Epithelial cell of proximal tubule (primary cell): ENCODE measurements around the gene RRP1. TPM values are rescaled to one million over a fixed set of nuclear protein-coding genes. Genes with fewer than 3 reads are reported as not detected.

Source experiments
- DNase-seq: peaks from one replicate; pipeline ENCODE4 v3.0.0-alpha.2; 2011; ENCODE audit warnings: low read depth
- H3K4me3 ChIP-seq: 2 replicates; pipeline ENCODE4 v1.5.1; 2011; ENCODE audit warnings: low read depth, mild to moderate bottlenecking, low read length
- CTCF ChIP-seq: conservative IDR thresholded peaks from 2 replicates; pipeline ENCODE4 v1.5.1; 2012; ENCODE audit warnings: low read depth, mild to moderate bottlenecking, low read length
- total RNA-seq: library from RNA; depleted of rRNA; stranded (reverse); fragments of >200 nt; gene quantifications from 2 replicates; pipeline ENCODE4 v1.2.3, GENCODE V29; 2015

Gene RRP1
- total RNA-seq, 1 donor from 2014 or later = 26.1 TPM

- H3K4me3 ChIP-seq = no peak overlapping the region
- no peak for TF ChIP-seq CTCF
- no peak for DNase-seq
These were observed 29.7 kb upstream of the RRP1 start for GRCh38 chr21:43759651-43760050.

- no peak overlapping the region for H3K4me3 ChIP-seq
- TF ChIP-seq CTCF = no peak
- no peak for DNase-seq
These were observed 28.9 kb upstream of the RRP1 start for GRCh38 chr21:43760391-43760958.

GRCh38 chr21:43761886-43762285 is 27.5 kb upstream of the RRP1 start:
- DNase-seq = no peak
- no peak for TF ChIP-seq CTCF

GRCh38 chr21:43762303-43763128 is 26.9 kb upstream of the RRP1 start:
- no peak for DNase-seq
- no peak overlapping the region for H3K4me3 ChIP-seq
- TF ChIP-seq CTCF = no peak

More at GRCh38 chr21:43761886-43762285, 27.5 kb upstream of the RRP1 start:
- no peak overlapping the region for H3K4me3 ChIP-seq

GRCh38 chr21:43763901-43764523 is 25.4 kb upstream of the RRP1 start:
- TF ChIP-seq CTCF = no peak
- H3K4me3 ChIP-seq = no peak overlapping the region
- no peak for DNase-seq

- H3K4me3 ChIP-seq = no peak overlapping the region
- no peak for TF ChIP-seq CTCF
- no peak for DNase-seq
These were observed 24.5 kb upstream of the RRP1 start for GRCh38 chr21:43764576-43765495.
